GM11168 (cell line): Measurements from ENCODE around the gene AFF2.

Experiments used
- in situ Hi-C: fragments of 300-500 bp; cut with MboI; formaldehyde crosslinking; loops from one replicate; pipeline ENCODE4 v1.12.0; 2022; ENCODE audit warnings: low sequenced_read_pairs; ENCODE audit not compliant: unreplicated experiment

The AFF2 gene

DNA sequence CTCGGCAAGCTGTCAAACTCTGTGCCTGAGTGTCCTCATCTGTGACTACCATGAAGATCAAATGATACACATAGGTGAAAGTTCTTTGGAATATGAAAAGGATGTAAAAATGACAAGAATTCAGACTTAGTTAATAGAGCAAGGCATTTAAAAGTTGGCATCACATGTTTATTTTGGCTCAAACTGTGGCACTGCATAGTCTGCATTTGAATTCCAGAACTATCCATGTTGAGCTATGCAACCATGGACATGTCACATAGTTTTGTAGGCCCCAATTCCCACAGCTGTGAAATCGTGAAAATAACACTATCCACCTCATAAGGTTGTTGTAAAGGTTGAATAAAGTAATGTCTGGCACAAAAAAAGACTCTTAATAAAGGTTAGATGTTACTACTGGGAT is 33.9 kb downstream of the AFF2 start:
- in situ Hi-C loops: no loop called here

DNA sequence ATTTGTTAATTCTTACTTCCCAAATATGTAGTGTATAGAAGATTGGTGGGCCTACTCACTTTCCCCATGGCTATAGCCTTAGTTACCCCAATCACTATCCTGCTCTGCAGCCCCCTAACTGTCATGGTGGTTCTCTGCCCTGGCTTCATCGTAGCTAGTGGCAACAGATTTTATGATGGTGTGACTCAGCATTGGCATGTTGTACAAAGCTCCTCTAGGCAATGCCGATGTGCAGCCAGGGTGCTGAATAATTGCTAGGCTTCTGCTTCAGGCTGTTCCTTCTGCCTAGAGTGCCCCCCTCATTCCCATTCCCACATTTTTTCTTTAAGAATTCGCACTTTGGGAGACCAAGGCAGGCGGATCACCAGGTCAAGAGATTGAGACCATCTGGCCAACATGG is 35.2 kb downstream of the AFF2 start:
- in situ Hi-C loops: no loop called here

DNA sequence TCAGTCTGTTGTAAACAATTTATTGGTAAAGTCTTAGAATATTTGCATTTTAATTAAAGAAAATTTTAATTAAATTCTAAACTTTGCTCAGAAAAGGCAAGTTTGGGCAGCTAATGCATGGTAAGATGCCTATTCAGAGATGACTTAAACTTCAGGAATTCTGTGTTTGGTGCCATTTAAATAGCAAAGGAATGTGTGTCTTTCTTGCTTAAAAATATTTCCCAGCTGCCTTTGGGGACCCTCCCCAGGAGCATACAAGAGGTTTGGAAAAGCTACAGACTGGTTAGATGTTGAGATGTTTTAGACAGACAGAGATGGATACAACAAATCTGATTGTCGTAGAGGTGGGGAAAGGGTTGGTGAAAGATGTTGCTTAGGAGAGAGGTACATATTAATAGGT is 36.5 kb downstream of the AFF2 start:
- in situ Hi-C loops: no loop called here

DNA sequence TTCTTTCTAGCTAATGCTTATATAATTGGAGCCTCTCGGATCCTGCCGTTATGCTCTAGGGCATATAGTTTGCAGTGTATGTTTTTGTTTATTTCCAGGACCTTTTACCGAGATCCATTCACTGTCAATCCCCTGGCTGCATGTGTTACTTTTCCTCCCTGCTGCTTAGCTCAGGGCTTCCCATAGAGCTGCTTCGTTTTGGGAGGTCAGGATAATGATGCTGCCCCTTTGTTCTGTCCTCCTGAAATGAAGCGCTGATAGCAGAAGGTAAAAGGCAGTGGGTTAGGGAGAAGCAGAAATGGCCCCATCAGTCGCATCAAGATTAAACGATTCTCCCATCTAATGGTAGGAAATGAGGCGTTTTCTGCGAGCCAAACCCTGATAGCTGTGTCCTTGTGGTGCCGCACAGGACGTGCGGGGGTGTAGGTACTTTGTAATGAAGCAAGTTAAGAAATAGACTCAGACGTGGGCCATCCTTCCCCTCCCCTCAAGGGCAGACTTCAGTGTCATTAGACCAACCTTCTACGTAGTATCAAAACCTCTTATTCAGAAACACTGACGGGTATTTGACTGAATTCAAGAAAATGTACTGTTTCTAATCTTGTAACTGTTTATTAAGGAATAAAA is 37.3 kb downstream of the AFF2 start:
- in situ Hi-C loops: no loop called here

DNA sequence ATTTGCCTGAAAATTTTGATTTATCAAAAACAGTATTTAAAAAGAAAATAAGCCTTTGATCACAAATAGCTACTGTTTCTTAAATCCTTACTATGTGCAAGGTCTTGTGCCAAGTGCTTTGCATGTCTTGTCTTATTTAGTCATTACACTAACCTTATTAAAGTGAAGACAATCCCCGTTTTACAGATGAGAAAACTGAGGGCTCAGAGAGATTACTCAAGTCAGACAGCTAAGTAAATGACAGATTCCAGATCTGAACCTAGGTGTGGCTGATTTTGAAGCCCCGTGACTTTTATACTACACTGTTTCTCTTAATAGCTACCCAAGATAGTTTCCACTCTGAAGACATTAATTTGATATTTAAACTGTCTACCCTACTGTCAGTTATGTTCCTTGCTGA is 38.2 kb downstream of the AFF2 start:
- in situ Hi-C loops: no loop called here

DNA sequence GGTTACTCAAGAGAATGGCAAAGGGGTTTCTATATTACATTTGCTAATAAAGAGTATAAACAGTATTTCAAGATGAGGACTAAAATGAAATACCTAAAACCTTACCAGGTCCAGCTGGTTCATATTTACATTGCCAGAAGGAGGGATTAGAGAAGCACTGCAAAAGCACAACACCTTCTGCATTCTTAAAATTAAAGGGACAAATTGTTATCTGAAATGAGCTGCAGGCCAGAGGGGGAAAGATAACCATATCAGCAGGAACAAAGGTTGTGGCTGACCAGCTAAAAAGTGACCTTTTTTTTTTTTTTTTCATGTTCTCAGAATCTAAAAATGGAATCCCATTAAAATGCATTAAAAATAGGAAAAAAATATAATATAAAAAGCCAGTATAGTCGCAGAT is 39.7 kb downstream of the AFF2 start:
- in situ Hi-C loops: no loop called here

DNA sequence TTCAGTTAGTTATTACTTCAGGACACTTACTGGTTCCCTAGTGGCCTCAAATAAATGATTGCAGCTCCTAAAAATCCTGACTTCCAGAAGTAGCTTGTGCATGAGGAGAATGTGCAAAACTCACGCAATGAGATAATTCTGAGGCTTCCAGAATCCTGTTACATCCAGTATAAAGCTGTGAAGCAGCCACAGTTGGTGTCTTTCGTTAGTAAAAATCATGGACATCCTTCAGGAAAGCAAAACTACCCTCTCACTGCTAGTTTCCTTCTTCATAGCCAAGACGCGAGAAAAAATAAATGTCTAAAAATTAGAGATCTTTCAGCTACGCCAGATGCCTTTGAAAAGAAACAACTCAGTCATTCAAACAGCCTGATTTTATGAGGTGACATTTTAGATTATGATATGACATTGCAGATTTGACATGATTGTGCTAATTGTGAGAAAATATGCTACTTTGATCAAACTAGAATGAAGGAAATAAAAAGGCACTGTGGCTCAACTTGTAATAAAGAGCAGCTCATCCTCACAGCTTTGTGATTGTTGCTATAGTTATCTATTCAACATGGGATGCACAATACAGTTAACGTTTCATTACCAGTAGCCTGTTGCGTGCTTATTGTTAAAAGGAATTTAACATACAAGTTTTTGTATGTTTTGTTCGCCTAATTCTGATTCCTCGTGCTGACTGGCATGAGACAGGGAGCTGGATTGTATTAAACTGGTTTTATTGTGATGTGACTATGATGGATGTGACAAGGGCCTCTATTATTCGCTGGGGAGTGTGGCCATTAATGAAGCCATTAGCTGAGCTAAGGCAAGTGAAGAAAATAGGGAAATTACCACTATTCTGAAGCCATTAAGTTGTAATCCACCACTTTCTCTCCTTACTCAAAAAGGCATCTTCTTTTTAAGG is 40.5 kb downstream of the AFF2 start:
- in situ Hi-C loops: no loop called here

DNA sequence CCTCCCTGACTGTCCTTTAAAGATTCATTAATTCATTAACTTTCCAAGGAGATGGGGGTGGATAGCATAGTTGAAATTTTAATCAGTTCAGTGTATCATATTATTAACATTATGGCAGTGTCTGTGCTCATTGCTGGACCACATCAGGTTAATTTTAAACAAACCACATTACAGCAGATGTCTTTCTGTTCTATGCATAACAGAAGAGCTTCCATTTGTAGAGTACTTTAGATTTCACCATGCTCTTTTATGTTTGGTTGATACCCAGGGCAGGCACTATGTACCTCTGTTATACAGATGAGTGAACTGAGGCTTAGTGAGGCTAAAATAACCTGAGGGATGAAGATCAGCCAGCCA is 41.1 kb downstream of the AFF2 start:
- in situ Hi-C loops: no loop called here

DNA sequence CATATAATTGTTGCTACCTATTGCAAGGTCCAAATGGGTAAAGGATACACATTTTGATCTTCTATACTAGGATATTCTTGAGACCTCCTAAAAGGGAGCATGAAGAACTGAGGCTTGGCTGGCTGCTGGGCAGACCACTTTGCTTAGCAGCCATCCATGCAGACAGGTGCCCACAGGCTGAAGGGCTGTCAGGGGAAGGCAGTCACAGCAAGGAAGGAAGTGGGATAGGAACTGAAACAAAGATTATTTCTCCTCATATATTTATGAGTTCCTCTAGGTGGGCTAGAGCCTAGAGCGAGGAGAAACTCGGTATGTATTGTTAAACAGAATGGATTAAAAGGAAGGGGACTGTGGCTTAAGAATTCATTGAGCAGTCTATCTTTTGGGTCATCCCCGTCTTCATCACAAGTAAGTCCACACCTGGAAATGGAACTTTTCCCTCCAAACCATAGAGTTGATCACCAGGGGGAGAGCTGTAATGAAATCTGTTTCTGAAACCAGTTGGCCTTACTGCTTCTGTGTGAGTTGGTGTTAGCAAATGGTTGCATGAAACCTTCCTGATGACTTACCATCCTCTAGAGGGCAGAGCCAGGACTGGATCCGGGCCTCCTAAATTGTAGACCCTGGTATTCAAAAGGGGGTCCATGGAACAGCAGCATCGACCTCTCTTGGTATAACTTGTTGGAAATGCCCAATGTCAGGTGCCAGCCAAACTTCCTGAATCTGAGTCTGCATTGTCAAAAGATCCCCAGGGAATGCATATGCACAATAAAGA is 42.3 kb downstream of the AFF2 start:
- in situ Hi-C loops: no loop called here

DNA sequence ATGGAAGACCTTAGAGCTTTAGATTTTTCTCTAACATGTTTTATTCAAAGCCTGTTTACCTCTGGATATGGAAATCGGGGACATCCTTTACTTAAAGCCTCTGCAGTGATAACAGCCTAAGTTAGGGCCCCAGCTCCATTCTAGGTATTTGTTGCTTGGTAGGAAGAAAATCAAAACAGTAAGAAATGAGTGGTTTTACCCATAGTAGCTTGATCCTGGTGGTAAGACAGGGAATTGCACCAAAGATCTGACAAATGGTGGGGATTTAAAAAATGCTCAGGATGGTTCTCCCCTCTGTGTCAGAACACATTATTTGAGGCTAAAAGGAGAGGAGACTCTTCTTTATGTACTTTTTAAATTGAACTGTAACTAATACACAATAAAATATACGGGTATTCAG is 52.4 kb downstream of the AFF2 start:
- in situ Hi-C loops: no loop called here

DNA sequence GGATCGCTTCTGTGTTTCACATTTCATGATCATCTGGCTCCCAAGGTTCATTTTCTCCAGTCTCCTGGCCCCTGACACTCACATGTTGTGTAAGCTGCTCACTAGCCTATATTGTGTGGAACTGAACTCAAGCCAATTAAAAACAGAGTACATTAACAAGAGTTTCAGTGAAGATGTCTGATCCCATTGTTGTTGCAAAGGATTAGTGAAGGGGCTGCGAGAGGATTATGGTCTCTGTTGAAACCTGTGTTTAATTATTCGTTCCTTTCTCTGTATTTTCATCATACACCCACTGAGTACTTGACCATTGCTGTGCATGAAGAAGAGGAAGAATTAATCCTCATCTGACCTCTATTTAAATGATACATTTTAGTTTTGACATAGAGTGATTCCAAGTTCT is 54.7 kb downstream of the AFF2 start:
- in situ Hi-C loops: no loop called here

DNA sequence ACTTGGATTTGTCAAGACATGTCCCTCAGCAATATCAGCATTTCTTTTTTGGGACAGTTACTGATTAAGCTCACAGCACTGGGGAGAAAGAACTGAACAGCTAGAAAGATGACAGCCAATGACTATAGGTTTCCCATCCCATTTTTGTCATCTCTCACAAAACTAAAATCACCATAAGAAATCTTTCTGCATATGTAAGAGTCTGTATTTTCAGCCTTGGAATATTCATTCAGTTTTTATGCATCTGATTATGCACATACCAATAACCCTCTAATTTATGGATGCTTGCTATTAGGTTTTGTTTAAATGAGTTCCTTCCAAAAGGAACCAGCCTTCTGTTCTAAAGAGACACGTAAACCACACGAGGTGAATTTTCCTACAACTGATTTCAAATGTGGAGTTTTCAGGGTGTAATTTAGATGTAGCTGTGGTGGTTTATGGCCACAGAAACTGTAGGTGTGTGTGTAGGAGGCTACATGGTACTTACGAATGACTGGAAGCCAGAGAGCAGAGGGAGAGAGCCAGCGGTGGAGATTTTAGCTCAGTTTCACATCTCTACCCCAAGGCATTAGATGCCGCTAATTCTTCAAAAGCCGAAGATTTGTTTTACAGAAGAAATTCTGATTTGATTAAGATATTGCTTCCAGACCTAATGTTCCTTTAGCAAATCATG is 55.3 kb downstream of the AFF2 start:
- in situ Hi-C loops: no loop called here

DNA sequence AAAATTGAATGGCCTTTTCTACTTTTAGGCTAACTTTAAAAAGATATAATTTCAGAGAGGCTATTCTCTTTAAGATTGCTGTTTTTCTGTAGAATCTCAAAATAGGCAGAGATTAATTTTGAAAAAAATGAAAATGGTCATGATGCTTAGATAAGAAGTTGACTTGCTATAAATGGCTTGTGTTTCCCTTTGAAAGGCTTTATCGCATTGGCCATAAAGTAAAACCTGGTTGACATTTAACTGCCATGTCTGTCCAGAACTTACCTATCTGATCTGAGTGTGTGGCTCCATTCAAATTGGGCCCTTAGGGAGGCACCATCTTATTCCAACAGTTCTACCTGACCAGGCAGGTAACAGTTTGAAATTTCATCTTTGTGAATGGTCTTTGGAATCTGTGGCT is 56.1 kb downstream of the AFF2 start:
- in situ Hi-C loops: no loop called here

DNA sequence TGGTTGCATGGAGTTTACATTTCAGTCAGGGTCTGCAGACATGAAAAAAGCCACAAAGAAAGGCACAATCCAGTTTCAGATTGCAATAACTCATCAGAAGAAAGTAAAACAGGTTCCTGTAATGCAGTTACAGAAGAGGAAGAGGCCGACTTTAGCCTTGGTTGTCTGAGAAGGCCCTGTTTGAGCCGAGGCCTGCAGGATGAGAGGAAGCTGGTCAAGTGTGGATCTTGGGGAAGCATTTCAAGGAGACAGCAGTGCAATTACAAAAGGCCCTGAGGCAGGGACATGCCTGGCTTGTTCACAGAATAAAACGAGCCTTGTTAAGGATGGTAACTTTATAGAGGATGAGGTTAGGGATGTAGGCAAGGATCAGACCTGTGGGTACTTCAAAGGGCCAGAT is 62.4 kb downstream of the AFF2 start:
- in situ Hi-C loops: no loop called here

DNA sequence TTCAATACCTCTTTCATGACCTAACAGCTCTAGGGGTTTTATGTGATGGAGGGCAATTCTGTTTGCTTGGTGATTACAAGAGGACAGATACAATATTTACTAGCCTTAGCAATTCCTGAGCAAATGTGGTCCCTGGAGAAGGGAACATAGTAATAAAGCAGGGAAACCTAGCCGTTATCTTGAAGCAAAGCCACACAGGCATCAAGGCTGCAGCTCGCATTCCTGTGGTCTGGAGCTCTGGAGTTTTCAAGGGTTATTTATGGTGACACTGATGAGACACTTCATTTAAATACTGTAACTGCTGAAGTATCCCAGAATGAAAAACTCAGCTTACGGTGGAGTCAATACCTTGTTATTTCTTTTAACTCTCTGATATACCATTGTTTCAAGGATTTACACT is 66.8 kb downstream of the AFF2 start:
- in situ Hi-C loops: no loop called here

DNA sequence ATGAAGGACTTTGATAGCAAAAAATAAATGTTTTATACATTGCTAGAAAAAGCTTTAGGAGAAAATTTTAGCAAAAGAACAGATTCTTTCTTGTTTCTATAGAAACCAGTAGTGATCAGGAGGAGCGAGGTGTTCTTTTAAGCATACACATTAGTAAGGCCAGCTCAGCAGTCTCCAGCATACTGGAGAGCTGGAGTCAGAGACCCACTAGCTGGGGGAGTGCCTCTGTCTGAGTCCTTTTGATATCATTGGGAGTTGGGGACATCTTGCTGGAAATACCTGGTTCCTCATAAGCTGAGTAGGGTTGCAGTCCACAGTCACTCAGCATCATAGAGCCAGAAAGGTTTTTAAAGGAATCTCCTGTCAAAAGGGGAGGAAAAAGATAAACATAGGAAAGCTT is 67.4 kb downstream of the AFF2 start:
- in situ Hi-C loops: no loop called here

DNA sequence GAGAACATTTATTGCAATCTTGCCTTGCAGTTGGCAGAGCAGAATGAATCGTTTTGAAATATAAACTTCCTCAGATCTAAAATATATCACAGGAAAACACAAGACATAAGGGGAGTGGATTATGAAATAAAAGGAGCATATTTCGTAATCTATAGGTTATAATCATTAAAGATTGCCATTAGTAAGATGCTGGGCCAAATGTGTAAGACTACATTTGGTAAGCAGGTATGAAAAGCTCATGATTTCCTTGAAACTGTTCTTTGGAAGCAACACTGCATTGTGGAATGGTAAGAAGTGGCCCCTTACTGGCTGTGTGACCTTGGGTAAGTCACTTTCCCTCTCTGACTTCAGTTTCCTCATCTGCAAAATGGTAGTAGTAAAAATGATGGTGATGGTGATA is 68.3 kb downstream of the AFF2 start:
- in situ Hi-C loops: no loop called here

DNA sequence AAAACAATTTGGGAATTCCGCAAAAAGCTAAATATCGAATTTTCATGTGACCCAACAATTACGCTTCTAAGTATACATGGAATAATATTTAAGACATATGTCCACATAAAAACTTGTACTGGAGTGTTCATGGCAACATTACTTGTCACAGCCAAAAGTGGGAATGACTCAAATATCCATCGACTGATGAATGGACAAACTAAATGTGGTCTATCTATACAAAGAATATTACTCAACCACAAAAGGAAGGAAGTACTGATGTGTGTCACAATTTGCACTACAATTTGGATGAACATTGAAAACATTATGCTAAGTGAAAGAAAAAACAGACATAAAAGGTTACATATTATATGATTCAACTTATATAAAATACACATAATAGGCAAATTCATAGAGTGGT is 71.9 kb downstream of the AFF2 start:
- in situ Hi-C loops: no loop called here

DNA sequence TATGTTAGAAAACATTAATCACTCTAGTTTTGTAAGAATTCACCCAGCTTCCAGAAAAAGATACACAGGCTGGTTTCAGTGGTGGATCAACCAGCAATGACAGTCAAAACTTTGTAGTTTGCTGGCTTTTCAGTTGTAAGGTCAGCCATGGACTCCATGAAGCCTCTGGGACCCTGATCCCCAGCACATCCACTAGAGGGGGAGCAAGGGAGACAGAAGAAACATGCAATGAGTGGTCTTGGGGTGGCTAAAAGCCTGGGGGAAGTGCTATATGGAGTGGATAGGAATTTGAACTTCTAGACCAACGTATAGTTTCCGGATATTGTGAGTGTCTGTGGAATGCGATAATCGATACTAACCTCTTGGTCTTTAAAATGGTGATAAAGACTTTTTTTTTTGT is 72.7 kb downstream of the AFF2 start:
- in situ Hi-C loops: no loop called here

DNA sequence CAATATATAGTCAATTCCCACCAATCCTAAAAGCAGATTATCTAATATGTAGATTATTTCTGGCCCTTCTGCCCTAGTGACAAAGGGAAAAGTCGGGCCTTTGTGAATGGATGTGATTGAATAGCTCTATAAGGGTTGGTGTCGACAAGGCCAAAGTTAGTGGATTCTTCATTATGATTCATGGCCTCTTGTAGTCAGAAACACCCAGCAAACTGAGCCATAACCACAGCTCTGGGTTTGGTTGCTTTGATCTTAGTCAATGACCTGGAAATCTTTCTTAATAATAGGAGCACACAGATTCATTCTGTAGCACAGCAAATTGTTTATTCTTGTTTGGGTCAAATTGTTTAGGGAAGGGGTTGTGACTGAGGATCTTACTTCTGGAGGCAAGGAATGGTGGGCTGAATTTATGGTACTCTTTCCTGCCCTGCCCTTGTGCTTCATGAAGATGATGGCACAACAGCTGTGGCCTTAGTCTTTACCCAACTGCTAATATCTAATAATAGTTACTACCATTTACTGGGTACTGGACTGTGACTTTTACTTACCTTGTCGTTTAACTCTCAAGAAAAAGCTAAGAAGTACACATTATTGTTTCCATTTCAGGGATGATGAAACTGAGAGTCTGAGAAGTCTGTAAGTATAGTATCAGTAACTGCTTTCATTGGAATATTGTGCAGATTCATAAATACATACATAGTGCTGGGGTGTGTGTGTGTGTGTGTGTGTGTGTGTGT is 74.0 kb downstream of the AFF2 start:
- in situ Hi-C loops: no loop called here
